Measurements from ENCODE around the gene ATP8B1.
"Not testable (repeated sequence)": the region's sequence is repeated elsewhere in the genome, so short reads cannot be mapped to it uniquely, and the experiment has no call there.

The ATP8B1 gene

DNA sequence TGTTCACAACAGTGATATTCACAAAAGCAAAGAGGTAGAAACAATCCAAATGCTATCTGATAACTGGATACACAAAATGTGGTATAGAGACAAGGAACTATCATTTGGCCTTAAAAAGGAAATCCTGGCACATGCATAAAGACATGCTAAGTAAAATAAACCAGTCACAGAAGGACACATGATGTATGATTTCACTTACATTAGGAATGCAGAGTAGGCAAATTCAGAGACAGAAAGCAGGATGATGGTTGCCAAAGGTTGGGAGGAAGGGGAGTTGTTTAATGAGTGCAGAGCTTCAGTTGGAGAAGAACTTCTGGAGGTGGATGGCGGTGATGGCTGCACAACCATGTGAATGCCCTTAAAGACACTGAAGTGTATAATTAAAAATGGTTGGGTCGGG is 38.1 kb downstream of the ATP8B1 start:
- no peak for DNase-seq (ENCODE audit: low spot score)

- no peak for DNase-seq (ENCODE audit: low spot score)
These were observed 39.0 kb downstream of the ATP8B1 start for GRCh38 chr18:57764087-57764486.

DNA sequence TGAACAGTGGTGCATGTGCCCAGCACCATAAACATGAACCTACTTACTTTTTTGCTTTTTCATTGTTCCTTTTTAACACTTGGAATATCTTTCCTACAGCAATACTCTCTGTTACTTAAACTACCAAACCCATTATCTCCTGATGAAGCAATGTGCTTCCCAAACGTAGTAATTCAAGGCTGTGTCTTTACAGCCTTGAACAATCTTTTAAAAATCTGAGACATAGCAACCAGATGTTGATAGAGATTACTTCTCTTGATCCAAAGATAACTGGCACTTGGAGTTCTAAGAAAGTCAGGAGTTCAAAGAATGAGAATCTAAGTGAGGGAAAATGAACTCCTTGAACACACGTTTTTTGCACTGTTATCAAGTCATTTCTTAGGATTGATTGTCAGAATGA is 40.4 kb downstream of the ATP8B1 start:
- no peak for DNase-seq (ENCODE audit: low spot score)

- no peak for DNase-seq (ENCODE audit: low spot score)
These were observed 43.5 kb downstream of the ATP8B1 start for GRCh38 chr18:57759650-57760049.

- DNase-seq (ENCODE audit: low spot score) = no peak
These were observed 47.5 kb downstream of the ATP8B1 start for GRCh38 chr18:57755473-57756067.

DNA sequence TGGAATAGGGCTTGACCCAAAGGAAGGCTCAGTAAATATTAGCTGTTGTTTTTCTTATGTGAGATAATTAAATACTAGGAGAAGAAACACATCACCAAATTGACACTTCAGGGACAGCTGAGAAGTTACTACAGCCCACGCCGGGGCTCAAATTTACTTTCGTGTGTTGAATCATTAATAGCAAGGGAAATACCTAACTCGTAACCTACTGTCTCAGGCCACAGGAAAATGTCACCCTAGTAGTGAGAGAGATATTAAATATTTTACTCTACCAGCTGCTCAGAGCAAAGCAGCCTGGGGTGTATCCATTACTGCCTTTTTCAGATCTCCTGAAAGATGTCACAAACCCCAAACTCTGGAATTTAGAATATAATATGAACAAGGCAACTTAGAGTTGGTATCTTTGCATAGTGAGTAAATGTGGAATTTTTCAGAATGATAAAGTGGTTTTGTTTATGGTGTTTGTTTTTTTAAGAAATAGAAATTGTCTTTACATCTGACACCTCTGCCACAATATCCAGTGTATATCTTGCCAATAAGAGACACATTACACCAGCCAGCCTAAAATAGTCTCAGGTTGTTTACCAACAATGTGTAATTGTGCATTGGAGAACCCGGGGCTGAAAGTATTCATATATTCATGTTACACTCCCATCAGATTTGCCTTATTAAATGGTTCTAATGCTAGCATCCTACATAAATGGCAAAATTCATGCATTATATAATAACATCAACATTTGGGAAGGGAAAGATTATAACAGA is 48.4 kb downstream of the ATP8B1 start:
- DNase-seq (ENCODE audit: low spot score) = no peak

DNA sequence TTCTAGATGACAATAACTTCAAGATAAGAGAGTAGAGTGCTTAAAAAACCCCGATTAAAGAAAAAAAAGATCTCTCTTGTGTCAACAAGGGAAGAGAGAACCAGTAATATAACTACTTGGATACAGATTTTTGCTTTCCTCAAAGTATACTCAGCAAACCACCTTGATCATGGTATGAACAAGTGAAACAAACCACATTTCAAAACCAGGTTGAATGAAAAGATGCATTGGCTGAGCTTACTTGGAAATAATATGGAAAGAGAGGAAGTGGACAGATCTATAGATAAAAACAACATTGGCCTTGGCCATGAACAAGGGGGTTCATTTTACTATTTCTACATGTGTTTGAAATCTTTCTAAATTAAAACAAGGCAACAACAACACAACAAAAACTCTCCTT is 50.1 kb downstream of the ATP8B1 start:
- DNase-seq (ENCODE audit: low spot score) = no peak

GRCh38 chr18:57749604-57749970 is 53.5 kb downstream of the ATP8B1 start:
- no peak for DNase-seq (ENCODE audit: low spot score)

DNA sequence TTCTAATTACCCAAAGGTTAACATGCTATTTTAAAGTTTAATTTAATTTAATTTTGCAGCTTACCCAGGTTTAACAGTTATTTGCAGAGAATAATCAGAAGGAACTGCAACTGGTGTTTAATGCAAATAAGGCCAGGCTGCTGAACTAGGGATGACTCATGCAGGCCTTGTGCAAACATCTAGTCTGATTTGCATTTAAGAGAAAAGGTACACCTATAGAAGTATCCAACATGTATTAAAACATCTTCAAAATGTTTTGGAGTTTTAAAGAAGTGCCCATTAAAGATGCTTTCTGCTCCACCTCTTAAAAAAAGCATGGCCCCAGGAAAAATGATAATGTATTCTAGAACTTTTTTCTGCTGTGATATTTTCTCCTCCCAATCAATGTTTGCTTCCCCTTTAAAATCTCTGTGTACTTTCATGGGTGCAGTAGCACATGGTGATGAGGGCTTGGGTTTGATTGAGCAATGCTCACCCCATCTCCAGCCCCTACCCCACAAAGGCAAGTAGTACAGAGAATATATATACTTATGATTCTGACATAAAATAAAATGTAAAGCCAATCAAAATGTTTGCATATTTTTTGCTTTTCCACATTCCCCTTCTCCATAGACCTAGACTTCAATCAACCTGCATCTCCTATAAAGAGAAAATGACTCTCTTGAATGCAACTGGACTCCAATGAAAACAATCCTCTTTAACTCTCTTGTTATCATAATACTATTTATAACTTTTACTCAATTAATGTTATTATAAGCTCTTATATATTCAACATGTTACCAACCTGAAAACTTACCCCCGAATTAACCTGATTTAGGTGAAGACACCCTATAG is 54.1 kb downstream of the ATP8B1 start:
- peak; percentile 24 for DNase-seq (ENCODE audit: low spot score)

DNA sequence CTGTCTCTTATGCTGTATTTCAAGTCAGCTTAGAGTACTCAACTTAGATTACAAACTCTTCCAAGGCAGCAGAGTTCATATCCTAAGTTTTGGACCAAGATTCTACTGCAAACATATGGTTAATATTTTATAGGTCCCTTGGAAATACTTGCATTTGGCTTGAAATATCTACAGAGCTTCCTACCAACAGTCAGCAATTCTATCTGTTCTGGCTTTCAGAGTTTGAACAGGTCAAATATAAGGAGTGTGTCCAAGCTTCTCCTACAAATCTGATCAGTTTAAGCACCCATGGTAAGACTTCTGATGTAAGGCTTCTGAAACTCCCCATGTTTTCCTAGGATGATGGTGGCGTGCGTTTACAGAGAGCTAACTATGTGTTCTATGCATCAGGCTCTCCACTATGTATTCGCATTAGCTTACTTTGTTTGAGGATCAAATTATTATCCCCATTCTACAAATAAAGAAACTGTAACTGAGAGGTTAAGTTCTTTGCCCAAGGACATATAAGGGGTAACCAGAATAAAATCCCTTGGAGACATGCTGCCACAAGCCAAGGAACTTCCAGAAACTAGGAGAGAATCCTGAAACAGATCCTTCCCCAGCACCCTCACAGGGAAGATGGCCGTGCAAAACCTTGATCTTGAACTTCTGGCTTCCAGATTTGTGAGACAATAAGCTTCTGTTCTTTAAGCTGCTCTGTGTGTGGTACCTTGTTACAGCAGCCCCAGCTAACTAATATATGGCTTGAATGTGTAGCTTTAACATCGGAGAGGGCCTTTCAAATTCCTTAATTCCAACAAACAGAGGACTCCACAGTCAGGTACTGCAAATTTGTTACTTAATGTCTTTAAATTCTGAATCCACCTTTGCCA is 55.1 kb downstream of the ATP8B1 start:
- no peak for DNase-seq (ENCODE audit: low spot score)

DNA sequence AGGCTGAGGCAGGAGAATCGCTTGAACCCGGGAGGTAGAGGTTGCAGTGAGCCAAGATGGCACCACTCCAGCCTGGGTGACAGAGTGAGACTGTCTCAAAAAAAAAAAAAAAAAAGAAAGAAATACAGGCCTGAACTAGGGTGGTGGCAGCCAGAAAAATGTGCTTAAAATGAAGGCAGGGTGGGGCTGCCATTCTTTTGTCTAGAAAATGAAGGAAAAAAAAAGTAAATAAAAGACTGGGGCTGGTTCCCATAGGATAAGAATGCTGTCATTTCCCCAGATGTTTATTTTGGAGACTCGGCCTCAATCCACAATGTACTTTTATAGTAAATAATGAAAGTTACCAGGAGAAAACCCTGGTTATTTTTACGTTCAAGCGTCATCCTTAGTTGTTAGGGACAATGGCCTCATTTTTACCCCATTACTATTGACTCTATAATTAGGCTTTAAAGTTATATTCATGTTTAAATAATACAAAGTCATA is 58.9 kb downstream of the ATP8B1 start:
- DNase-seq (ENCODE audit: low spot score) = peak; percentile 30

- DNase-seq (ENCODE audit: low spot score) = peak; percentile 72
These were observed 60.1 kb downstream of the ATP8B1 start for GRCh38 chr18:57743008-57743407.

DNA sequence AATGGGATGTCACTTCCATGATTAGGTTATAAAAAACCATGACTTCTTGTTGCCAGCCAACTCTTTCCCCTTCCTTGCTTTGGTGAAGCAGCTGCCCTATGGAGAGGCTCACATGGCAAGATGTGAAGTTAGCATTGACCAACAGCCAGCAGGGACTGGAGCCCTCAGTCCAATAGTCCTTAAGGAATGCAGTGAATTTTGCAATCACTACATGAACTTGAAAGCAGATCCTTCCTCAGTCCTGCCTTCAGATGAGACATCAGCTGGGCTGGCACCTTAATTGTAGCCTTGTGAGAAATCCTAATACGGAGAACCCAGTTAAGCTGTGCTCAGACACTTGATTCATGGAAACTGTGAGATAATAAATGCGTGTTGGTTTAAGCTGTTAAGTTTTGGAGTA is 61.8 kb downstream of the ATP8B1 start:
- DNase-seq (ENCODE audit: low spot score) = no peak

DNA sequence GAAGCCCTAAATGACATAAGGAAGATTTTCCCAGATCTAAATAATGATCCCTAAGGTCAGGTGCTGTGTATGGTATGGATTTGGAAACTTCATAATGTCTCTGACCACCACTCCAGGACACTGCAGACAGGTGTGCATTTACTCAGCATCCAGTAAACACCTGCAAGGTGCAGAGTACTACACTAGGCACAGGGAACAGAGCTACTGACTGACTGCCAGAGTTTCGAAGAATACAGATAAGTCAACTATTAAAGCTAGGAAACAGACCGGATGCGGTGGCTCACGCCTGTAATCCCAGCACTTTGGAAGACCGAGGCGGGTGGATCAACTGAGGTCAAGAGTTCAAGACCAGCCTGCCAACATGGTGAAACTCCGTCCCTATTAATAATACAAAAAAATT is 65.0 kb downstream of the ATP8B1 start:
- no peak for DNase-seq (ENCODE audit: low spot score)

GRCh38 chr18:57737400-57738060 is 65.6 kb downstream of the ATP8B1 start:
- DNase-seq (ENCODE audit: low spot score) = peak; percentile 86

DNA sequence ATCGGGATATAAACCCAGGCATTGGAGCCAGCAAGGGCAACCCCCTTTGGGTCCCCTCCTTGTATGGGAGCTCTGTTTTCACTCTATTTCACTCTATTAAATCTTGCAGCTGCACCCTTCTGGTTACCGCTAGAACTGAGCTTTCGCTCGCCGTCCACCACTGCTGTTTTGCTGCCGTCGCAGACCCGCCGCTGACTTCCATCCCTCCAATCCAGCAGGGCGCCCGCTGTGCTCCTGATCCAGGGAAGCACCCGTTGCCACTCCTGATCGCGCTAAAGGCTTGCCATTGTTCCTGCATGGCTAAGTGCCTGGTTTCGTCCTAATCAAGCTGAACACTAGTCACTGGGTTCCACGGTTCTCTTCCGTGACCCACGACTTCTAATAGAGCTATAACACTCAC is 68.1 kb downstream of the ATP8B1 start:
- DNase-seq (ENCODE audit: low spot score) = not testable (repeated sequence)

DNA sequence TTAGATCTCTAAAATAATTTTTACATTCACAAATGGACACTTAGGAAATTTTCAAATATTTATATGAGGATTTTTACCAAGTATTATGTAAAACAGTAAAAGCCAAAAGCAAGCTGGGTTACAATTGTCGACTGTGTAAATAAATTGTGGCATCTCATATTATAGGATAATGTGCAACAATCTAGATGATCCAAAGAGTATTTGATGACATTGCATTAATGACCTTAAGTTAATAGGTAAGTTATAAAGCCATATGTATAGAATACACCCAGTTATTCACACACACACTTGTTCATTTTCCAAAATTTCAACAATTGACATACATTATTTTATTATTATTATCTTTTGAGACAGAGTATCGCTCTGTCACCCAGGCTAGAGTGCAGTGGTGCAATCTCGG is 69.3 kb downstream of the ATP8B1 start:
- no peak for DNase-seq (ENCODE audit: low spot score)

DNA sequence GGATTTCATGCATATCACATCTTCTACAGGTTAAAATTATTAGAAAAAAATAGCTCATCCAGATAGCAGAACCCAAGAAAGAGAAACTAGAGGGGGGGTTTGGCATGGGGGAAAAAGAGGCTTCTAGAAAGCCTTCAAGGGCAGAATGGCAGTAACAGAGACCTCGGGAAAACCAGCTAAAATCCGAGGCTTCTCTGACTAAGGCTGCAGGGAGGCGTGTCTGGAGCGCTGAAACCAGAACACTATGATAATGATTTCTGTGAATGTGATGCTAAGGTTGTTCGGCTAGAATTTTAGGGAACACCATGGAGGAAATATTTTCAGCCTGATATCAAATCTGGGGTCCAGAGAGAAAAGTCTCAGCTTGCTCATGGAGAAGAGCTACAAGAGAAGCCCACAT is 73.0 kb downstream of the ATP8B1 start:
- DNase-seq (ENCODE audit: low spot score) = peak; percentile 22

- no peak for DNase-seq (ENCODE audit: low spot score)
These were observed 74.1 kb downstream of the ATP8B1 start for GRCh38 chr18:57728941-57729511.

GRCh38 chr18:57727952-57728807 is 74.9 kb downstream of the ATP8B1 start:
- no peak for DNase-seq (ENCODE audit: low spot score)
